Right lobe of liver (tissue), 6 donors: Measurements from ENCODE around the gene CDH15. TPM values are rescaled to one million over a fixed set of nuclear protein-coding genes. Genes with fewer than 3 reads are reported as not detected.
"Not testable (repeated sequence)": the region's sequence is repeated elsewhere in the genome, so short reads cannot be mapped to it uniquely, and the experiment has no call there.

Source experiments
- ATAC-seq, 4 donors: fragments of 200-7000 bp; cut with Tn5 transposase; one replicate each; pipeline ENCODE4 v1.9.1; 2020; ENCODE audit warnings: mild to moderate bottlenecking in 4 of 4, moderate library complexity in 4 of 4
- DNase-seq, 3 donors: peaks; one replicate each; pipeline ENCODE4 v3.0.0-alpha.2; 2020
- H3K27ac ChIP-seq, 3 donors: fragments of 200-600 bp; one replicate each; pipeline ENCODE4 v1.8.0; 2022
- H3K27me3 ChIP-seq, 2 donors: fragments of 200-600 bp; one replicate each; pipeline ENCODE4 v1.8.0; 2022
- H3K36me3 ChIP-seq, 4 donors: fragments of 200-600 bp; sonication (generic) in 1 of 4; one replicate each; pipeline versions ENCODE4 v1.5.1 to v1.8.0; 2017 to 2022; ENCODE audit warnings: control low read depth in 1 of 4
- H3K4me1 ChIP-seq, 4 donors: fragments of 200-600 bp; sonication (generic) in 1 of 4; one replicate each; pipeline versions ENCODE4 v1.5.1 to v1.8.0; 2017 to 2022; ENCODE audit warnings: control low read depth in 1 of 4
- H3K4me3 ChIP-seq, 3 donors: fragments of 200-600 bp; one replicate each; pipeline ENCODE4 v1.8.0; 2022
- H3K9me3 ChIP-seq, 4 donors: fragments of 200-600 bp; sonication (generic) in 1 of 4; one replicate each; pipeline versions ENCODE4 v1.5.1 to v1.8.0; 2017 to 2022; ENCODE audit warnings: control low read depth in 1 of 4
- CTCF ChIP-seq, 4 donors: fragments of 200-600 bp in 3 of 4; fragments of 450-650 bp in 1 of 4; IDR thresholded peaks; one replicate each; pipeline versions ENCODE4 v1.5.1 to v1.8.0; 2016 to 2022; ENCODE audit warnings: antibody characterized with exemption in 4 of 4, mild to moderate bottlenecking in 2 of 4
- POLR2A ChIP-seq: fragments of 450-650 bp; IDR thresholded peaks from one replicate; pipeline ENCODE4 v1.6.1; 2017; ENCODE audit warnings: antibody characterized with exemption, mild to moderate bottlenecking
- WGBS: methylation state at CpG from one replicate; pipeline ENCODE4 v1.1.6; 2018; ENCODE audit warnings: low coverage, low lambda C conversion rate; ENCODE audit not compliant: insufficient coverage; ENCODE audit errors: missing lambda C conversion rate; 5-methylcytosine and 5-hydroxymethylcytosine counted together
- intact Hi-C, 2 donors: fragments of 100-400 bp; cut with DNase I; formaldehyde crosslinking; loops; one replicate each; pipeline versions ENCODE4 v1.11.2 to v1.14.1; 2022
- total RNA-seq, 6 experiments: library from RNA; depleted of rRNA in 2 of 6; stranded (reverse); fragments of >200 nt in 2 of 6; fragmentation: NEBNext Ultra II Directional in 3 of 6; extraction: Animal tissue kit (Norgen Biotek cat#: 25700) in 3 of 6; gene quantifications; one replicate each; pipeline versions ENCODE4 v1.1.0 to v1.2.4, GENCODE V29; 2016 to 2023
- donor health status: DM: no; HTN: yes; CAD: no.
- donor health status: DM: no; HTN: no; CAD: no.
- donor health status: DM: no; HTN: no; CAD: no.
- donor health status: DM: no; HTN: yes; CAD: no.
- donor health status: DM: no; HTN: yes; CAD: no.

CDH15 gene
- total RNA-seq, 6 experiments from 2014 or later, result 0.12 to 3.3 (median 0.15) TPM; not detected in 1

- no peak overlapping the region for H3K4me3 ChIP-seq
- 29% methylated on average over 6 of the region's 13 CpGs for WGBS
- no peak overlapping the region for H3K27ac ChIP-seq
- ATAC-seq (no peak), DNase-seq (no peak)
- H3K27me3 ChIP-seq, result no peaks in the 10 kb centered on the region
- no peaks in the 10 kb centered on the region for H3K4me1 ChIP-seq
- no peaks in the 10 kb centered on the region for H3K9me3 ChIP-seq
- TF ChIP-seq POLR2A, result no peak
- TF ChIP-seq CTCF (IDR thresholded peaks at IDR 0.05), result no peak
- intact Hi-C loops, result no loop called here
- no peaks in the 10 kb centered on the region for H3K36me3 ChIP-seq
These were observed 11.9 kb downstream of the CDH15 start for GRCh38 chr16:89183463-89183862.

- Histone ChIP-seq H3K4me3 (no peak overlapping the region), H3K27ac (no peak overlapping the region), H3K9me3 (no peaks in the 10 kb centered on the region), H3K4me1 (no peaks in the 10 kb centered on the region), H3K36me3 (no peaks in the 10 kb centered on the region), H3K27me3 (no peaks in the 10 kb centered on the region)
- DNase-seq (no peak), ATAC-seq (peak in 1 of 4 donors; percentile 12)
- 49% methylated on average over 9 of the region's 26 CpGs for WGBS
- intact Hi-C loops, result no loop called here
- TF ChIP-seq CTCF (IDR thresholded peaks at IDR 0.05), result no peak
- no peak for TF ChIP-seq POLR2A
These were observed 12.6 kb downstream of the CDH15 start for GRCh38 chr16:89183975-89184676.

- Histone ChIP-seq H3K4me3 (no peak overlapping the region), H3K4me1 (no peaks in the 10 kb centered on the region), H3K9me3 (no peaks in the 10 kb centered on the region), H3K27me3 (no peaks in the 10 kb centered on the region), H3K27ac (no peak overlapping the region), H3K36me3 (no peaks in the 10 kb centered on the region)
- intact Hi-C loops, result no loop called here
- TF ChIP-seq POLR2A (no peak), CTCF (IDR thresholded peaks at IDR 0.05) (no peak)
- ATAC-seq (no peak), DNase-seq (no peak)
- WGBS, result 42% methylated on average over 5 of the region's 9 CpGs
These were observed 13.1 kb downstream of the CDH15 start for GRCh38 chr16:89184677-89184932.

- Histone ChIP-seq H3K27ac (no peak overlapping the region), H3K4me1 (no peaks in the 10 kb centered on the region), H3K36me3 (no peaks in the 10 kb centered on the region), H3K4me3 (no peak overlapping the region), H3K27me3 (no peaks in the 10 kb centered on the region), H3K9me3 (no peaks in the 10 kb centered on the region)
- ATAC-seq (peak in 1 of 4 donors; percentile 24), DNase-seq (peak in 1 of 3 donors; percentile 18)
- 10% methylated on average over 2 of the region's 48 CpGs for WGBS
- TF ChIP-seq POLR2A (no peak), CTCF (IDR thresholded peaks at IDR 0.05) (no peak)
- intact Hi-C loops, result no loop called here
These were observed 13.6 kb downstream of the CDH15 start for GRCh38 chr16:89184933-89185794.

GRCh38 chr16:89185887-89186592, 14.5 kb downstream of the CDH15 start:
- intact Hi-C loops, H3K4me3 ChIP-seq, DNase-seq, H3K9me3 ChIP-seq, H3K27ac ChIP-seq, H3K27me3 ChIP-seq, H3K36me3 ChIP-seq, ATAC-seq, H3K4me1 ChIP-seq: not testable (repeated sequence)
- WGBS, result 74% methylated on average over 8 of the region's 30 CpGs

- H3K9me3 ChIP-seq, H3K27me3 ChIP-seq, H3K4me1 ChIP-seq, H3K4me3 ChIP-seq, H3K27ac ChIP-seq, intact Hi-C loops, DNase-seq, ATAC-seq, H3K36me3 ChIP-seq: not testable (repeated sequence)
- WGBS, result 66% methylated on average over 6 of the region's 20 CpGs
These were observed 15.1 kb downstream of the CDH15 start for GRCh38 chr16:89186593-89187031.
